Fibroblast of lung (primary cell): Measurements from ENCODE around the gene TSTD2. TPM values are rescaled to one million over a fixed set of nuclear protein-coding genes. Genes with fewer than 3 reads are reported as not detected.

ENCODE experiments used
- DNase-seq, 2 donors: peaks; one replicate each; pipeline versions ENCODE4 v3.0.0 to v3.0.0-alpha.2; 2010; ENCODE audit warnings: low read depth in 2 of 2
- H2AFZ ChIP-seq: 2 replicates; pipeline ENCODE4 v1.5.1; 2012; ENCODE audit warnings: low read length, control low read depth, inconsistent platforms
- H3K27ac ChIP-seq: 2 replicates; pipeline ENCODE4 v1.5.1; 2011; ENCODE audit warnings: low read length, control low read depth; ENCODE audit not compliant: insufficient read depth
- H3K27me3 ChIP-seq: 2 replicates; pipeline ENCODE4 v1.5.1; 2011; ENCODE audit warnings: mild to moderate bottlenecking, low read length; ENCODE audit not compliant: control insufficient read depth, insufficient read depth
- H3K36me3 ChIP-seq: 2 replicates; pipeline ENCODE4 v1.5.1; 2011; ENCODE audit warnings: low read length; ENCODE audit not compliant: control insufficient read depth, insufficient read depth
- H3K4me1 ChIP-seq: 2 replicates; pipeline ENCODE4 v1.5.1; 2011; ENCODE audit warnings: low read length; ENCODE audit not compliant: control insufficient read depth, insufficient read depth; ENCODE audit errors: extremely low read depth
- H3K4me2 ChIP-seq: 2 replicates; pipeline ENCODE4 v1.5.1; 2011; ENCODE audit warnings: low read length, control low read depth; ENCODE audit not compliant: insufficient read depth; ENCODE audit errors: extremely low read depth
- H3K4me3 ChIP-seq, 4 experiments: fragments of 200-600 bp in 1 of 4; sonication (generic) in 1 of 4; replicated peaks in 1 of 4; 2 replicates each; pipeline ENCODE4 v1.5.1; 2011 to 2016; ENCODE audit warnings: low read length in 4 of 4, low read depth in 3 of 4, mild to moderate bottlenecking in 3 of 4, control low read depth in 2 of 4, inconsistent platforms in 1 of 4, mixed read lengths in 1 of 4; ENCODE audit not compliant: insufficient read depth in 1 of 4; ENCODE audit errors: control extremely low read depth in 1 of 4
- H3K79me2 ChIP-seq: 2 replicates; pipeline ENCODE4 v1.5.1; 2012; ENCODE audit warnings: mild to moderate bottlenecking, low read length, inconsistent platforms; ENCODE audit not compliant: control insufficient read depth, insufficient read depth
- H3K9ac ChIP-seq: 2 replicates; pipeline ENCODE4 v1.5.1; 2011; ENCODE audit warnings: mild to moderate bottlenecking, low read length, control low read depth; ENCODE audit not compliant: insufficient read depth
- H3K9me3 ChIP-seq: 2 replicates; pipeline ENCODE4 v1.5.1; 2012; ENCODE audit warnings: low read depth, low read length; ENCODE audit not compliant: control insufficient read depth, insufficient read depth
- H4K20me1 ChIP-seq: 2 replicates; pipeline ENCODE4 v1.5.1; 2011; ENCODE audit warnings: low read length; ENCODE audit not compliant: control insufficient read depth, insufficient read depth; ENCODE audit errors: extremely low read depth
- CTCF ChIP-seq, 2 donors: IDR thresholded peaks in 1 of 2; conservative IDR thresholded peaks in 1 of 2; 1 replicate in 1 of 2; 2 replicates in 1 of 2; pipeline ENCODE4 v1.5.1; 2011 to 2012; ENCODE audit warnings: low read length in 2 of 2, control low read depth in 1 of 2, inconsistent platforms in 1 of 2, low read depth in 1 of 2, mild to moderate bottlenecking in 1 of 2
- EZH2 ChIP-seq: IDR thresholded peaks from 2 replicates; pipeline ENCODE4 v1.5.1; 2012; ENCODE audit warnings: low read length, control low read depth, mild to moderate bottlenecking; ENCODE audit errors: missing control alignments
- polyA plus RNA-seq, 2 donors: library from polyadenylated mRNA; depleted of rRNA in 1 of 2; stranded (reverse) in 1 of 2; unstranded in 1 of 2; fragments of >200 nt; gene quantifications; 2 replicates each; pipeline ENCODE4 v1.2.1, GENCODE V29; 2011 to 2012; ENCODE audit warnings: missing spikeins in 1 of 2
- total RNA-seq: library from RNA; depleted of rRNA; stranded (reverse); fragments of >200 nt; gene quantifications from 2 replicates; pipeline ENCODE4 v1.2.1, GENCODE V29; 2014

The TSTD2 gene
- total and polyA plus RNA-seq, 2 donors (not counting 1 experiment from before 2014, with no cell fraction given) = 15.9 to 20.1 TPM

- H2AFZ ChIP-seq = no peak overlapping the region
- H3K27me3 ChIP-seq = peaks cover 3% of the 10 kb centered on the region
- no peak overlapping the region for H3K4me3 ChIP-seq
- no peaks in the 10 kb centered on the region for H3K36me3 ChIP-seq
- no peaks in the 10 kb centered on the region for H3K4me1 ChIP-seq
- H3K27ac ChIP-seq = no peak overlapping the region
- H3K79me2 ChIP-seq = no peaks in the 10 kb centered on the region
- no peak for DNase-seq
- TF ChIP-seq EZH2 = no peak
- TF ChIP-seq CTCF (conservative IDR thresholded peaks at IDR 0.05 in 1 of 2, IDR thresholded peaks at IDR 0.05 in 1 of 2; ENCODE audit: low read depth in 1 of 2, low read length in 2 of 2) = no peak
- no peak overlapping the region for H3K4me2 ChIP-seq
- H3K9ac ChIP-seq = no peak overlapping the region
- H3K9me3 ChIP-seq = no peaks in the 10 kb centered on the region
- H4K20me1 ChIP-seq = no peaks in the 10 kb centered on the region
These were observed 76.2 kb downstream of the TSTD2 start for GRCh38 chr9:97556721-97557605.

- TF ChIP-seq CTCF (conservative IDR thresholded peaks at IDR 0.05 in 1 of 2, IDR thresholded peaks at IDR 0.05 in 1 of 2; ENCODE audit: low read depth in 1 of 2, low read length in 2 of 2) (no peak), EZH2 (no peak)
- Histone ChIP-seq H3K27me3 (peaks cover 3% of the 10 kb centered on the region), H3K4me2 (no peak overlapping the region), H3K4me3 (no peak overlapping the region), H2AFZ (no peak overlapping the region), H3K36me3 (no peaks in the 10 kb centered on the region), H3K9ac (no peak overlapping the region), H3K79me2 (no peaks in the 10 kb centered on the region), H4K20me1 (no peaks in the 10 kb centered on the region), H3K4me1 (no peaks in the 10 kb centered on the region), H3K27ac (no peak overlapping the region), H3K9me3 (no peaks in the 10 kb centered on the region)
- DNase-seq = no peak
These were observed 77.0 kb downstream of the TSTD2 start for GRCh38 chr9:97556036-97556720.

- no peak overlapping the region for H3K27ac ChIP-seq
- no peaks in the 10 kb centered on the region for H4K20me1 ChIP-seq
- DNase-seq = peak; percentile 25 to 42
- H3K9me3 ChIP-seq = no peaks in the 10 kb centered on the region
- H2AFZ ChIP-seq = no peak overlapping the region
- no peaks in the 10 kb centered on the region for H3K79me2 ChIP-seq
- no peak overlapping the region for H3K4me2 ChIP-seq
- H3K36me3 ChIP-seq = no peaks in the 10 kb centered on the region
- H3K4me3 ChIP-seq = no peak overlapping the region
- no peaks in the 10 kb centered on the region for H3K4me1 ChIP-seq
- TF ChIP-seq CTCF (conservative IDR thresholded peaks at IDR 0.05 in 1 of 2, IDR thresholded peaks at IDR 0.05 in 1 of 2; ENCODE audit: low read depth in 1 of 2, low read length in 2 of 2) (no peak), EZH2 (no peak)
- H3K9ac ChIP-seq = no peak overlapping the region
- H3K27me3 ChIP-seq = peaks cover 3% of the 10 kb centered on the region
These were observed 78.0 kb downstream of the TSTD2 start for GRCh38 chr9:97555164-97555563.
